BJ (cell line): Measurements from ENCODE around the gene JPT2. TPM values are rescaled to one million over a fixed set of nuclear protein-coding genes. Genes with fewer than 3 reads are reported as not detected.

Source experiments
- CTCF ChIA-PET: fragments of 350-600 bp; formaldehyde crosslinking; extraction: SDS; loops from one replicate; lab custom pipeline; 2021; ENCODE audit warnings: antibody characterized with exemption, inconsistent platforms; lab: Yijun Ruan, JAX
- POLR2A ChIA-PET: fragments of 300-600 bp; sonication (Branson Sonifier 250); formaldehyde crosslinking; extraction: SDS; loops from one replicate; lab custom pipeline; 2021; ENCODE audit warnings: antibody characterized with exemption; lab: Charles Lee
- DNase-seq: peaks from one replicate; pipeline ENCODE4 v3.0.0-alpha.2; 2011; ENCODE audit warnings: low read depth
- H3K27me3 ChIP-seq: 2 replicates; pipeline ENCODE4 v1.6.0; 2011; ENCODE audit warnings: low read length; ENCODE audit not compliant: control insufficient read depth, insufficient read depth
- H3K36me3 ChIP-seq: 2 replicates; pipeline ENCODE4 v1.5.1; 2011; ENCODE audit warnings: low read length; ENCODE audit not compliant: control insufficient read depth, insufficient read depth
- H3K4me3 ChIP-seq: 2 replicates; pipeline ENCODE4 v1.5.1; 2011; ENCODE audit warnings: low read depth, mild to moderate bottlenecking, control low read depth, low read length
- polyA plus RNA-seq: library from polyadenylated mRNA; depleted of rRNA; stranded (reverse); fragments of >200 nt; gene quantifications from 2 replicates; pipeline ENCODE4 v1.2.3, GENCODE V29; 2011
- TF ChIP-seq, protein P1 (sequence below): IDR thresholded peaks from 2 replicates; pipeline ENCODE4 v1.5.1; 2011; ENCODE audit warnings: low read depth, mild to moderate bottlenecking, control low read depth, inconsistent platforms, low read length, moderate library complexity; ENCODE audit not compliant: insufficient read depth

JPT2 gene
- polyA plus RNA-seq, 1 experiment = 46.2 TPM

DNA sequence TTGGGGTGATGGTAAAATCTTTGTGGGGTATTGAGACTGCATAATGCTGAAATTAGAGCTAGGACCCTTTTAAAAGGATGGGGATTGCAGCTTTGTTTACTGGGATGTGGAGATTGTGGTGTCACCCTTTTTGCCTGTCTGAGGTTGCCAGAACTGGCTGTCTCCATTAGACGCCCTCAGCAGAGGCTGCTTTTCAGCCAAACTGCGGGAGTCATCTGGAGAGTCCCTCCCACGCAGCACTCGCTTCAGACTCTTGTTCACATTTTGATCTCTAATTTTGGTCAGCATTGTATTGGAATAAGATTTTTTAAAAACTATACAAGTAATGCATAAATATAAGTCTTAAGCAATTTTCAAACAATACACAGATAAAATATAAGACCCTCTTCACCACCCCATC lies 27.9 kb upstream of the JPT2 start:
- ChIA-PET POLR2A (no interaction called here), CTCF (interaction anchor here (0.6 to 1.4 kb wide), 3 partner anchors 22 to 64 kb away, joined by 3 to 4 read pairs (median 3); partner anchors contain the start of gene MAPK8IP3)
- Histone ChIP-seq H3K36me3 (peaks cover 27% of the 10 kb centered on the region), H3K27me3 (no peaks in the 10 kb centered on the region), H3K4me3 (no peak overlapping the region)
- TF ChIP-seq, protein P1, sequence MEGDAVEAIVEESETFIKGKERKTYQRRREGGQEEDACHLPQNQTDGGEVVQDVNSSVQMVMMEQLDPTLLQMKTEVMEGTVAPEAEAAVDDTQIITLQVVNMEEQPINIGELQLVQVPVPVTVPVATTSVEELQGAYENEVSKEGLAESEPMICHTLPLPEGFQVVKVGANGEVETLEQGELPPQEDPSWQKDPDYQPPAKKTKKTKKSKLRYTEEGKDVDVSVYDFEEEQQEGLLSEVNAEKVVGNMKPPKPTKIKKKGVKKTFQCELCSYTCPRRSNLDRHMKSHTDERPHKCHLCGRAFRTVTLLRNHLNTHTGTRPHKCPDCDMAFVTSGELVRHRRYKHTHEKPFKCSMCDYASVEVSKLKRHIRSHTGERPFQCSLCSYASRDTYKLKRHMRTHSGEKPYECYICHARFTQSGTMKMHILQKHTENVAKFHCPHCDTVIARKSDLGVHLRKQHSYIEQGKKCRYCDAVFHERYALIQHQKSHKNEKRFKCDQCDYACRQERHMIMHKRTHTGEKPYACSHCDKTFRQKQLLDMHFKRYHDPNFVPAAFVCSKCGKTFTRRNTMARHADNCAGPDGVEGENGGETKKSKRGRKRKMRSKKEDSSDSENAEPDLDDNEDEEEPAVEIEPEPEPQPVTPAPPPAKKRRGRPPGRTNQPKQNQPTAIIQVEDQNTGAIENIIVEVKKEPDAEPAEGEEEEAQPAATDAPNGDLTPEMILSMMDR = no peak
- no peak for DNase-seq

DNA sequence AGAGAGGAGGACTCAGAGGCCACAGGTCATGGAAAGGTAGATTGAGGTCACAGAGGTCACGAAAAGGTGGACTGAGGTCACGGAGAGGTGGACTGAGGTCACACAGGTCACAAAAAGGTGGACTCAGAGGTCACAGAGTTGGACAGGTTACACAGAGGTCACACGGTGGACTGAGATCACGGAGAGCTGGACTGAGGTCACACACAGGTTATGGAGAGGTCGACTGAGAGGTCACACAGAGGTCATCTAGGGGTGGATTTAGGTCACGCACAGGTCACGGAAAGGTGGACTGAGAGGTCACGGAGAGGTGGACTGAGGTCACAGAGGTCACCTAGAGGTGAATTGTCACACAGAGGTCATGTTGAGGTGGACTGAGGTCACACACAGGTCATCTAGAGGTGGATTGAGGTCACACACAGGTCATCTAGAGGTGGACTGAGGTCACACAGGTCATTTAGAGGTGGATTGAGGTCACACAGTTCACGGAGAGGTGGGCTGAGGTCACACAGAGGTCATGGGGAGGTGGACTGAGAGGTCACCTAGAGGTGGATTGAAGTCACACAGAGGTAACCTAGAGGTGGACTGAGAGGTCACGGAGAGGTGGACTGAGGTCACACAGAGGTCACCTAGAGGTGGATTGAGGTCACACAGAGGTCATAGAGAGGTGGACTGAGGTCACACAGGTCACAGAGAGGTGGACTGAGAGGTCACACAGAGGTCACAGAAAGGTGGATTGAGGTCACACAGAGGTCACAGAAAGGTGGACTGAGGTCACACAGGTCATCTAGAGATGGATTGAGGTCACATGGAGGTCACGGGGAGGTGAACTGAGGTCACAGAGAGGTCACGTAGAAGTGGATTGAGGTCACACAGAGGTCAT lies 26.7 kb upstream of the JPT2 start:
- H3K36me3 ChIP-seq = peaks cover 31% of the 10 kb centered on the region
- ChIA-PET POLR2A (no interaction called here), CTCF (interaction anchor here (1.4 to 1.9 kb wide), 2 partner anchors 8 to 55 kb away, joined by 3 to 5 read pairs; partner anchors contain the start of gene MAPK8IP3)
- H3K27me3 ChIP-seq = no peaks in the 10 kb centered on the region
- DNase-seq = no peak
- TF ChIP-seq, protein P1 = no peak
- H3K4me3 ChIP-seq = no peak overlapping the region

DNA sequence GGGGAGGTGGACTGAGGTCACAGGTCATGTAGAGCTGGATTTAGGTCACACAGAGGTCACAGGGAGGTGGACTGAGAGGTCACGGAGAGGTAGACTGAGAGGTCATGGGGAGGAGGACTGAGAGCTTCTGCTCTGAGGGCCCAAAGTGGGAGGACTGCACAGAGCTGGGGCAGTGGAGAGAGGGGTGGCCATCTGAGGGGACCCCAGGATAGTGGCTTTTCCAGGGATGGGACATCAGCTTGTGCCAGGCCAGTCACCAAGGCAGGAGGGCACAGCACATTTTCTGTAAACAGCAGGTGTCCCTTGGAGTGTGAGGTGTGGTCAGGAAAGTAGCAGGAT lies 26.1 kb upstream of the JPT2 start:
- Histone ChIP-seq H3K4me3 (no peak overlapping the region), H3K36me3 (peaks cover 33% of the 10 kb centered on the region), H3K27me3 (no peaks in the 10 kb centered on the region)
- POLR2A ChIA-PET = no interaction called here
- DNase-seq = no peak
- CTCF ChIA-PET = interaction anchor here (0.8 to 1.9 kb wide), 2 partner anchors 9 to 11 kb away, joined by 3 to 5 read pairs; no protein-coding TSS in a partner anchor
- TF ChIP-seq, protein P1 = no peak

DNA sequence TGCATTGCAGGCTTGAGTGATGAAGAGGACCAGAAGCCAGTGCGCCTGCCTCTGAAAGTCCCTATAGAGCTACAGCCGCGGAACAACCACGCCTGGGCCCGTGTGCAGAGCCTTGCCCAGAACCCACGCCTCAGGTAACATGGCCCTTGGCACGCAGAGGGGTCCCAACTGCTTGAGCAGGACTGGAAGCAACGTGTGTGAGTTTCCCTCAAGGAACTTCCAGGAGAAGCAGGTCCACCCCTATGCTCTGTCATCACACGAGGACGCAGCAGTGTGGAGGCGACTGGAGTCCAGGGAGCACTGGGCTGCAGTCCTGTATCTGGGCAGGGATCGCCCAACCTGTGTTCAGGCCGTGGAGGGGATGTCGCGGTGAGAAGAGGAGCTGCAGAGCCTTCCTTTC lies 25.1 kb upstream of the JPT2 start:
- no peak overlapping the region for H3K4me3 ChIP-seq
- H3K27me3 ChIP-seq = no peaks in the 10 kb centered on the region
- CTCF ChIA-PET = interaction anchor here (1.9 kb wide), 1 partner anchor 10 kb away, joined by 5 read pairs; no protein-coding TSS in a partner anchor
- H3K36me3 ChIP-seq = peaks cover 38% of the 10 kb centered on the region
- POLR2A ChIA-PET = no interaction called here
- TF ChIP-seq, protein P1 = no peak
- DNase-seq = no peak

DNA sequence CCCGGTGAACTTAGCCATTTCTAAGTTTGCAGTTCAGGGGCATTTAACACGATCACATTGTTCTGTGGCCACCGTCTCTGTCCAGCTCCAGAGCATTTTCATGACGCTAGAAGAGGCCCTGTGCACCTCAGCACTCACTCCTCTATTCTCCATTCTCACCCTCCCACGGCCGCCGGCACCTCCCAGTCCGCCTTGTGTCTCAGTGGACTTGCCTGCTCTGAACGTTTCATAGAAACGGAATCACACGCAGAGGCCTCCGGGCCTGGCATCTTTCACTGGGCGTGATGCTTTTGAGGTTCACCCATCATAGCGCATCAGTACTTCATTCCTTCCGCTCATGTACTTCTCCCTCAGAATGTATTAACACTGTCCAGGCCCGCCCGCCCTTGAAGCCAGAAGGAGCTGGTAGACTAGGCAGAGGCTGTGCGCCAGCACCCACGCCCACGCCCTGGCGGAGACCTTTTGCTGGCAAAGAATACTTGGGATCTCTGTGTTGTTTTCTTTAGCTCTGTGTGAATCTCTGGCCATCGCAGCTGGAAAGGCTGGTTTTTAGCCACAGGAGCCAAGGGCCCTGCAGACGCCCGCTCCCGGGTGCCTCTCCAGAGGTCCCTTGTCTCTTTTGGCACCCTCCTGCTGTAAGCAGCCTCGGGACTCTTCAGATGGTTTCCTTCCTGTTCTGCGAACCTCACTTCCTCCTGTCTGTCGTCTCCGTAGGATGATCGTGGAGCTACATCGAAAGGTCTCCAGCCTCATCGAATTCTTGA lies 23.4 kb upstream of the JPT2 start:
- ChIA-PET CTCF (no interaction called here), POLR2A (no interaction called here)
- H3K36me3 ChIP-seq = peaks cover 47% of the 10 kb centered on the region
- no peaks in the 10 kb centered on the region for H3K27me3 ChIP-seq
- no peak overlapping the region for H3K4me3 ChIP-seq
- TF ChIP-seq, protein P1 = no peak
- no peak for DNase-seq
